ENCODE measurements around the gene WWP2.

DNA sequence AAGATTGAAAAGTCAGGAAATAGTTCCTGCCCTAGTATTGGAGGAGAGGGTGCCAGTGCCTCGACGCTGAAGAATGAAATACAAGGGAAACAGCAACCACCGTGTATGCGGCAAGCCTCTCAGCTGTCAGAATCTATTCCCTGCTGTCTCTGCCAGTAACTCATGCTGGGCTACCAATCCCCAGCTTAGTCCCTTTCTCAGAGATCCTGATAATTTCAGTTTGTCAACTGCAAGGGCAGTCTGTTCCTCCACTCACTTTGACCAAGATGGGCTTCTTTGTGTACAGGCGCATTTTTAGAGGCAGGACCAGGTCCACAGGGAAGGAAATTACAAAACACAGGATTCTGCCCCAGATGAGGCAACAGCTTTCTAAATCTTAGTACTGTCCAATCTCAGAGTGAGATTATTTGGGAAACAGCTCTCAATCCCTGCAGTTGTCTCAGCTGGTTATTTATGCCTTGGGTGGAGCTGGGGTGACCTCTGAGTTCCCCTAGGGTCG, 37.1 kb upstream of the WWP2 start:
- TF ChIP-seq EZH2 (IDR thresholded peaks at IDR 0.05; ENCODE audit: low read length), result no peak
- TF ChIP-seq, protein P1, sequence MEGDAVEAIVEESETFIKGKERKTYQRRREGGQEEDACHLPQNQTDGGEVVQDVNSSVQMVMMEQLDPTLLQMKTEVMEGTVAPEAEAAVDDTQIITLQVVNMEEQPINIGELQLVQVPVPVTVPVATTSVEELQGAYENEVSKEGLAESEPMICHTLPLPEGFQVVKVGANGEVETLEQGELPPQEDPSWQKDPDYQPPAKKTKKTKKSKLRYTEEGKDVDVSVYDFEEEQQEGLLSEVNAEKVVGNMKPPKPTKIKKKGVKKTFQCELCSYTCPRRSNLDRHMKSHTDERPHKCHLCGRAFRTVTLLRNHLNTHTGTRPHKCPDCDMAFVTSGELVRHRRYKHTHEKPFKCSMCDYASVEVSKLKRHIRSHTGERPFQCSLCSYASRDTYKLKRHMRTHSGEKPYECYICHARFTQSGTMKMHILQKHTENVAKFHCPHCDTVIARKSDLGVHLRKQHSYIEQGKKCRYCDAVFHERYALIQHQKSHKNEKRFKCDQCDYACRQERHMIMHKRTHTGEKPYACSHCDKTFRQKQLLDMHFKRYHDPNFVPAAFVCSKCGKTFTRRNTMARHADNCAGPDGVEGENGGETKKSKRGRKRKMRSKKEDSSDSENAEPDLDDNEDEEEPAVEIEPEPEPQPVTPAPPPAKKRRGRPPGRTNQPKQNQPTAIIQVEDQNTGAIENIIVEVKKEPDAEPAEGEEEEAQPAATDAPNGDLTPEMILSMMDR (optimal IDR thresholded peaks at IDR 0.05 in 1 of 3, IDR thresholded peaks at IDR 0.05 in 1 of 3, conservative IDR thresholded peaks at IDR 0.05 in 1 of 3; ENCODE audit: extremely low read depth in 1 of 3, insufficient read depth in 2 of 3, low read length in 3 of 3), result no peak

All from keratinocyte (primary cell).